GM21526 (cell line): ENCODE results near the gene MEFV.
"Not testable (repeated sequence)": the region's sequence is repeated elsewhere in the genome, so short reads cannot be mapped to it uniquely, and the experiment has no call there.

Experiments
- ATAC-seq: cut with Tn5 transposase; IDR thresholded peaks from one replicate; pipeline ENCODE4 v1.9.1; 2021; ENCODE audit warnings: moderate library complexity; ENCODE audit not compliant: unreplicated experiment, low FRiP score

Gene MEFV

DNA sequence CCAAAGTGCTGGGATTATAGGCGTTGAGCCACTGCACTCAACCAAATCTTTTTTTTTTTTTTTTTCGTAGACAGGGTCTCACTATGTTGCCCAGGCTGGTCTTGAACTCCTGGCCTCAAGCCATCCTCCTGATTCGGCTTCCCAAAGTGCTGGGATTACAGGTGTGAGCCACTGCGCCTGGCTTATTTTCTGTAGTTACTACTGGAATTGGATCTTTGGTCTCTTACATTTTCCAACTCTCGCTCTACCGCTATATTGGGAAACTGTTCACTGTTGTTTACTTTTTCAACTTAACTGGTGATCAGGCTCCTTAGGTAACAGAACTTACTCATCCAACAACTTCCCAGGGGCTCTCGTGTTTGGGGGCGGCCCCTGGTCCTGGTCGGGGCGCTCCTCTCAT lies 35.6 kb downstream of the MEFV start:
- ATAC-seq = no peak

DNA sequence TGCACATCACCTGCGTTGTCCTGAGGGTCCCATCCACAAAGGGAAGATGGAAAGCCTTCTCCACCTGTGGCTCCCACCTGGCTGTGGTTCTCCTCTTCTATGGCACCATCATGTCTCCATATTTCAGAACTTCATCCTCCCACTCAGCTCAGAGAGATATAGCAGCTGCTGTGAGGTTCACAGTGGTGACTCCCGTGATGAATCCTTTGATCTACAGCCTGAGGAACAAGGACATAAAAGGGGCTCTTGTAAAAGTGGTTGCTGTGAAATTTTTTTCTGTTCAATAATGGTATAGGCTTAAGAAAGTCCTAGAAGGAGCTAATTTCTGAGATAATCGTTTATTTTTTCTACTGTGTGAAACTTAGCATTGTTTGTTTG lies 40.2 kb downstream of the MEFV start:
- ATAC-seq = no peak

DNA sequence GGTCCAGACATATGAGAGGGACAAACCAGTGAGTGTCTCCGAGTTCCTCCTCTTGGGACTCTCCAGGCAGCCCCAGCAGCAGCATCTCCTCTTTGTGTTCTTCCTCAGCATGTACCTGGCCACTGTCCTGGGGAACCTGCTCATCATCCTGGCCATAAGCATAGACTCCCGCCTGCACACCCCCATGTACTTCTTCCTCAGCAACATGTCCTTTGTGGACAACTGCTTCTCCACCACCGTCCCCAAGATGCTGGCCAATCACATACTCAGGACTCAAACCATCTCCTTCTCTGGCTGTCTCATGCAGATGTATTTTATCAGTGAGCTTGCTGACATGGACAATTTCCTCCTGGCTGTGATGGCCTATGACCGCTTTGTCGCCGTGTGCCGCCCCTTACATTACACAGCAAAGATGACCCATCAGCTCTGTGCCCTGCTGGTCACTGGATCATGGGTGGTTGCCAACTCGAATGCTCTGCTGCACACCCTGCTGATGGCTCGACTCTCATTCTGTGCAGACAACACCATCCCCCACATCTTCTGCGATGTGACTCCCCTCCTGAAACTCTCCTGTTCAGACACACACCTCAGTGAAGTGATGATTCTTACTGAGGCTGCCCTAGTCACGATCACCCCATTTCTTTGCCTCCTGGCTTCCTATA lies 40.7 kb downstream of the MEFV start:
- no peak for ATAC-seq

DNA sequence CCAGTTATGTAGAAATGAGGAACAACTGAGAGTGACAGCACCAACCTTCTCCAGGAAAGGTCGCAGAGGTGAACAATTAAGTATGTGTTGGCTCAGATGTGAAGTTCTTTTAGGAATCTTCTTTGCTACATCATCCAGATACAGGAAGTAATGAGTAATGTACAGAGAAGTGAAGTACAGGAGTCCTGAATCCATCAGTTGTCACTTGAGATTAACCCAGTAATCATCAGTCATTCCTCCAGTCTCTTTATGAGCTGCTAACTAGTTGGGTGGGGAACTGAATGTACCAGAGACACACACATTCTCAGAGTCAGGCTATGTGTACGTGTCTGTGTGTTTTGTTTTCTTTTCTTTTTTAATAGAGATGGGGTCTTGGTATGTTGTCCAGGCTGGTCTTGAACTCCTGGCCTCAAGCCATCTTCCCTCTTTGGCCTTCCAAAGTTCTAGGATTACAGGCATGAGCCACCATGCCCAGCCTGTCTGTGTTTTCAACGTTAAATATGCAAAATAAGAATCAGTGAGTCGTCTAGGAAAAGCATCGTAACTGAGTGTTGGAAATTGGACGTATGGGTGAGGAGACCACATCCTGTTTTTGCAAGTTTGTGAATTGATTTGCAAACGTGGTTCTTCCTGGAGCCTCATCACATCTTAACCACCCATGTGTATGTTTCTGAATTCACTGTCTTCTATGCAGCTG lies 41.4 kb downstream of the MEFV start:
- ATAC-seq = no peak

DNA sequence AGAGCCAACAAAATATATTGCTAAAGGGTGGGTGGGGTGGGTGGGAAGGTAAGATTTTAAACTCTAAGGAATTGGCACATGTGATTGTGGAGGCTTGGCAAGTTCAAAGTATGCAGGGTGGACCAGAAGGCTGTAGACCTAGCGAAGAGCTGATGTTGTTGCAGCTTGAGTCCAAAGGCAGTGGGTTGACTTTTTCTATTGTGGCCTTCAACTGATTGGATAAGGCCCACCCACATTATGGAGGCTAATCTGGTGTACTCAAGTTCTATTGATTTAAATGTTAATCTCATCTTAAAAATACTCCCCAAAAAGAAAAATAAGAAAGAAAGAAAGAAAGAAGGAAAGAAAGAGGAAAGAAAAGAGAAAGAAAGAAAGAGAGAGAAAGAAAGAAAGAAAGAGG lies 43.9 kb downstream of the MEFV start:
- no peak for ATAC-seq

DNA sequence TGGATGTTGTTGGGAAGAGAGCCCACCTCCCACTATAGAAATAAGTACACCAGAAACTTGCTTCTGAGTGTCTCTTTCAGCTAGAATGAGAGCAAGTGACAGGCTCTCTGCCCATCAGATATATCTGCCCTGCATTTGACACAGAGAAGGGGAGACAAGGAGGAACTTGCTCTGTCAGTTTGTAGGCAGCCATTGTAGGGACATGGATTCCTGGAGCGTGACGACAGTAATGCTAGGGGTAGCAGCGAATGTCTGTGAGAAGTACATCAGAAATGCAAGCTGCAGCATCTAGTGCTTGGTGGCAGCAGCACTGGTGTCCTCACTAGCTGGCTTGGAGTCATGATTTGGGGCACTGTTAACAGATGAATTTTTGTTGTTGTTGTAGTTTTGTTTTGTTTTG lies 44.4 kb downstream of the MEFV start:
- no peak for ATAC-seq

DNA sequence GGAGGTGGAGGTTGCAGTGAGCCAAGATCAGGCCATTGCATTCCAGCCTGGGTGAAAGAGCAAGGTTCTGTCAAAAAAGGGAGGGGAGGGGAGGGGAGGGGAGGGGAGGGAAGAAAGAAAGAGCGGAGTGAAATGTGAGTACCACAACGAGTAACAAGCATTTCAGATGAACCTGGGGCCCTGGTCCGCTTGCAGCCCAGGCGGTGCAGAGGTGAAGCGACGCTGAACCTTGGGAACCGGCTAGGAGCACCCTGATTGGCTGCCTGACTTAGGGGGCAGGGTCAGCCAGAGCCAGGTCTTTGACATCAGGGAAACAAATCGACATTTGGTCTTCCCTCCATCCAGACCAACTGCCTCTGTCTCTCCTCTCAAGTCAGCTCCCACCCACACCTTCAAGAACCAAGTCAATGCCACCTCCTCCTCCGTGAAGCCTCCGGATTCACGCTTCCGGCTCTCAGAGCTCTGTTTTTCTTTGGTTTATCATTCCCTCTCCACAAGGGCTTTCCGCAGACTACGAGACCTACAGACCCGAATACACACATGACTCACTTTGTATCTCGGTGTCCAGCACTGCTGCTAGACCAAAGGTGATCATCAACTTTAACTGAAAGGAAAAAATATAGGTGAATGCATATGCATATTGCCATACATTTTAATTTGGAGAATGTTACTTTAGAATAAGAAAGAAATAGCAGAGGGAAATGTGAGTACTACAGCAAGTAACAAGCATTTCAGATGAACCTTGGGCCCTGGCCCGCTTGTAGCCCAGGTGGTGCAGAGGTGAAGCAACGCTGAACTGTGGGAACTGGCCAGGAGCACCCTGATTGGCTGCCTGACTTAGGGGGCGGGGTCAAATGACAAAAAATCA lies 49.1 kb downstream of the MEFV start:
- ATAC-seq = no peak

DNA sequence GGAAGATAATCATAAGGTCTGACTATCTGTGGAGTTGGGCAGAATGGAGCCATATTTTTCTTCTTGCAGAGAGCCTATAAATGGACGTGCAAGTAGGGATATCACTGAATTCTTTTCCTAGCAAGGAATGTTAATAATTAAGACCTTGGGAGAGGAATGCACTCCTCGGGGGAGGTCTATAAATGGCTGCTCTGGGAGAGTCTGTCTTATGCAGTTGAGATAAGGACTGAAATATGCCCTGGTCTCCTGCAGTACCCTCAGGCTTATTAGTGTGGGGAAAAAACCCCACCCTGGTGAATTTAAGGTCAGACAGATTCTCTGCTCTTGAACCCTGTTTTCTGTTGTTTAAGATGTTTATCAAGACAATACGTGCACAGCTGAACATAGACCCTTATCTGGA lies 50.5 kb downstream of the MEFV start:
- not testable (repeated sequence) for ATAC-seq

DNA sequence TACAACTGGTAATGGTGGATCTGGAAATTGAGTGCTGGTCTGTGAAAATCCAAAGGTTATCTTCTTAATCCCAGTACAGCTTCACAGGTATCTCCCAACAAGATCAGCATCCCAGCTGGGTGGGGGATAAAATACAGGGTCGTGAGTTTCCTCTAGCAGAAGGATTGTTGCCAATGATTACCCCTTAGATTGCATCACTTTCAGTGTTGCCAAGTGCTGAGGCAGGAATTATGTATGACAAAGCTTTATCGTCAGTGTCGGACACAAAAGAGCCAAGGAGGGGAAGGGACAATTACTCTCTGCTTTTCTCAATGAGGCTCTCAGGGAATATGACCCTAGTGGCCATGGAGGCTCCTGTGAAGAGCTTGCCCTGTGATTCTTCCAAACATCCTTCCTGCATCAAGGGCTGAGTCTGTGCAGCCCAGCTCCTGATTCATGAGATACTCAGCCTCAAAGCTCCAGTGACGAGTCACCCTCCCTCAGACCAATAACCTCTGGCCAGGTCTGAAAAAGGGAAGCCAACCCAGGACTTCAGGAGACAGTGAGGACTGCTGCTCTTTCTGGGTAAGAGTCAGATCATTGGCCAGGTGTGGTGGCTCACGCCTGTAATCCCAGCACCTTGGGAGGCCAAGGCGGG lies 53.4 kb downstream of the MEFV start:
- ATAC-seq = no peak

DNA sequence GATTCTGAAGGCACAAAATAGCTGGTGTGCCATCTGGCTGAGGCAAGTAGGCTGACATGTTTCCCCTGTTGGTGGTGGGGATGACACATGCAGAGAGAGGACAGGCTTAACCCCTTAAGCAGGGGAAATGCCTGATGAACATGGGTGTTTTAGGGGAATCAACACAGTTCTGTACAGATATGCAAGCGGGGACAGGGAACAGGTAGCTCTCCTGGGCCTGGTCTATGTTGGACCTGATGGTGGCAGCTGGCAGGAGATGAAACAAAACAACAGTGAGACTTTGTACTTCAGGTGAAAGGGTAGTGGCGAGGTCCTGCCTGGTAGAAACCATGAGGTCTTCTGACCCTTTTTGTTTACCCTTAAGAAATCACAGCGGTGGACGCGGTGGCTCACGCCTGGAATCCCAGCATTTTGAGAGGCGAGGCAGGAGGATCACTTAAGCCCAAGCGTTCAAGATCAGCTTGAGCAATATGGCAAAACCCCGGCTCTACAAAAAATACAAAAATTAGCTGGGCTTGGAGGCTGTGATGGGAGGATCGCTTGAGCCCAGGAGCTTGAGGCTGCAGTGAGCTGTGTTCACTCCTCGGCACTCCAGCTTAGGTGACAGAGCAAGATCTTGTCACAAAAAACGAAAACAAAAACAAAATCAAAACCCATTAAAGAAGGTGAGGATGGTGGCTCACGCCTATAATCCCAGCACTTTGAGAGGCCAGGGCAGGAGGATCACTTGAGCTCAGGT lies 57.9 kb downstream of the MEFV start:
- ATAC-seq = no peak

DNA sequence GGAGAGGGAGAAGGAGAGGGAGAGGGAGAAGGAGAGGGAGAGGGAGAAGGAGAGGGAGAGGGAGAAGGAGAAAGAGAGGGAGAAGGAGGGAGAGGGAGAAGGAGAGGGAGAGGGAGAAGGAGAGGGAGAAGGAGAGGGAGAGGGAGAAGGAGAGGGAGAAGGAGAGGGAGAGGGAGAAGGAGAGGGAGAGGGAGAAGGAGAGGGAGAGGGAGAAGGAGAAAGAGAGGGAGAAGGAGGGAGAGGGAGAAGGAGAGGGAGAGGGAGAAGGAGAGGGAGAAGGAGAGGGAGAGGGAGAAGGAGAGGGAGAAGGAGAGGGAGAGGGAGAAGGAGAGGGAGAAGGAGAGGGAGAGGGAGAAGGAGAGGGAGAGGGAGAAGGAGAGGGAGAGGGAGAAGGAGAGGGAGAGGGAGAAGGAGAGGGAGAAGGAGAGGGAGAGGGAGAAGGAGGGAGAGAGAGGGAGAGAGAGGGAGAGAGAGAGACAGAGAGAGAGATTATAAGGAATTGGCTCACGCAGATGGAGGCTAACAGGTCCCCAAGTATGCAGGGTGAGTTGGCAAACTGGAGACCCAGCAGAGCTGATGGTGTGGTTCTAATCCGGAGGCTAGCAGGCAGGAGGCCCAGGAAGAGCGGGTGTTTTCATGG lies 58.6 kb downstream of the MEFV start:
- not testable (repeated sequence) for ATAC-seq

DNA sequence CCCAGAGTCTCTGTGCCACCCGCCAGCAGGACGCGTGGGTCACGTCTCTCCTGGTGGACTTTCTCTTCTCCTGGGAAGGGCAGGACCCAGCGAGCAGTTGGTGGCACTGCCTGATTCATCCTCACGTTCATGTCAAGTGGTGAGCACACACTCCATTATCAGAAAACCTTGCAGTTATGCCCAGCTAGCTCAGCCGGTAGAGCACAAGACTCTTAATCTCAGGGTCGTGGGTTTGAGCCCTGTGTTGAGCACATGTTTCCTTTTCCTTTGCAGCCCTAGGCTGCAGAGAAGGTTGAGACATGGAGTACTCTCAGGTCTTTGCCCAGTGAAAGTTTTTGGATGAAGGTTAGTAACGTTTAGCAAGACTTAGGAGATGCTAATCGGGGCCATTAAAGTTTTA lies 60.5 kb downstream of the MEFV start:
- ATAC-seq = no peak

DNA sequence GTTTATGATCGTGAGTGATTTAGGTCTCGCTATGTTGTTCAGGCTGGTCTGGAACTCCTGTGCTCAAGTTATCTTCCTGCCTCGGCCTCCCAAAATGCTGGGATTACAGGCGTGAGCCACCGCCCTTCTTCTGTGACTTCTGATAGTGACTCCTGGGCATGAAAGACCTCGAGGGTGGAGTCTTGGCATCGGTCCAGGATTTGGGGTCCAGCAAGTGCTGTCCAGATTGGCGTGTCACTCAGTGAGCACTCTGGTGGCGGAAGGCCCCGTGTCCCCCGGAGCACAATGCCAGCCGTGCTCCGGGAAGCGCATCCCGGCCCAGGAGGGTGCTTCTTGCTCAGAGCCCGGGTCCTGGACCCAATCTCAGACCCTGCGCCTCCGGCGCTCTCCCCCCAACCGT lies 61.6 kb downstream of the MEFV start:
- ATAC-seq = no peak

DNA sequence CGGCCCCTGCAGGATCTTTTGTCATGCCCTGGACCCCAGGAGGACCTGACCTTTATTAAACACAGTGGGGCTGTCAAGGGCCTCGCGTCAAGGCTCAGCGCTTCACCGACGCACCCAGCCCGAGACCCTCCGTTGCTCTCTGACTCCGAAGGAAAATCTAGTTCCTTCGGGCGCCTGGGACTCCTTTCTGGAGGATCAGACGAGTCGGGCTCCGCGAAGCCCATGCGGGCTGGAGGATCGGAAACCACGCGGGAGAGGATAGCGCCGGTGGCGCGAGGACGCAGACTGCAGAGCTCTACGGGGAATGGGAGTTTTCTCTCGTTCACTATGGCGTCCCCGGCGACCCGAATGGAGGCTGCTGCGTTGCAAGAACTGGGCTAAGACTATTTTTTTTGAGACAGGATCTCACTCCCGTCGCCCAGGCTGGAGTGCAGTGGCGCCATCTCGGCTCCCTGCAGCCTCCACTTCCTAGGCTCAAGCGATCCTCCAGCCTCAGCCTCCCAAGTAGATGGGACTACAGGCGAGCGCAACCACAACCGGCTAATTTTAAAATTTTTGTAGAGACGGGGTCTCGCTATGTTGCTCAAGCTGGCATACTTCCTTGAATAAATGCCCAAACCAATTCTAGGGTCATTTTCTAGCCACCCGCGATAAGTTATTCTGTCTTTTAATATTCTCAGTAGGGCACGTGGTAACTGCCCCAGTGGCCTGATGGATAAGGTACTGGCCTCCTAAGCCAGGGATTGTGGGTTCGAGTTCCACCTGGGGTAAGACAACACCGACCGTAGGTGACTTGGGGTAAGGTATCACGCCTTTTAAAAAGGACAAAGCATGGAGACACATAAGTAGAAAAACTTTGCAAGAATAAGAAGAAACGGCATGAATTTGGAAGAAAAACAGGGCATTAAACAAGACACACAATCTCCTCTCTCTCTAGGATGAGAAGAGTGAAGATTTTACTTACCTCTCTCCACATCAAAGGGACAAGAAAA lies 62.9 kb downstream of the MEFV start:
- no peak for ATAC-seq

DNA sequence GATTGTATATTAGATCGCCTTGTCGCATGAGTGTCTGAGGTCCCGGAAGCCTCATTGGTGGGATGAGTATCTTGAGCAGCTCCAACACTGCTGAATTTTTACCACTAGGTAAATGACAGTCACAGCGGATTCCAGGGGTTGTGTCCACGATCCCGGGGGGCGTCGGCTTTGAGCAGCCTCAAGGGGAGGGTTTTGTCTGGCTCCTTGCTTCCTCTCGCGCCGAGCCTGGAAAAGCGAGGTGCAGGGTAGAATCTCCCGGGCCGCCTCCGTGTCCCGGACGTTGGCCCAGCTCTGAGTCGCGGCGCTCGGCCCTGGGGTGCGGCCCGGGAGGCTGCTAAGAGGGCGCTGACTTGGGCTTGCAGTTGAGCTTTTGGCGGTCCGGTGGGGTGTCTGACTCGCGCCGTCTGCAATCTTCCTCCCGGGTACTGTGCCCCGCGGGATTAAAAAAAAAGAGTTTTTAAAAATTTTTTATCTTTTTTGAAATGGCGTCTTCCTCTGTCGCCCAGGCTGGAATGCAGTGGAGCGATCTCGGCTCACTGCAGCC lies 63.9 kb downstream of the MEFV start:
- ATAC-seq = no peak
